Right hindlimb (tissue), 1 donor: ENCODE data around the gene PDE6B.
"Not testable (repeated sequence)": the region's sequence is repeated elsewhere in the genome, so short reads cannot be mapped to it uniquely, and the experiment has no call there.

Source experiments
- DNase-seq: peaks from one replicate; pipeline ENCODE4 v3.0.0-alpha.2; 2018

The PDE6B gene

DNA sequence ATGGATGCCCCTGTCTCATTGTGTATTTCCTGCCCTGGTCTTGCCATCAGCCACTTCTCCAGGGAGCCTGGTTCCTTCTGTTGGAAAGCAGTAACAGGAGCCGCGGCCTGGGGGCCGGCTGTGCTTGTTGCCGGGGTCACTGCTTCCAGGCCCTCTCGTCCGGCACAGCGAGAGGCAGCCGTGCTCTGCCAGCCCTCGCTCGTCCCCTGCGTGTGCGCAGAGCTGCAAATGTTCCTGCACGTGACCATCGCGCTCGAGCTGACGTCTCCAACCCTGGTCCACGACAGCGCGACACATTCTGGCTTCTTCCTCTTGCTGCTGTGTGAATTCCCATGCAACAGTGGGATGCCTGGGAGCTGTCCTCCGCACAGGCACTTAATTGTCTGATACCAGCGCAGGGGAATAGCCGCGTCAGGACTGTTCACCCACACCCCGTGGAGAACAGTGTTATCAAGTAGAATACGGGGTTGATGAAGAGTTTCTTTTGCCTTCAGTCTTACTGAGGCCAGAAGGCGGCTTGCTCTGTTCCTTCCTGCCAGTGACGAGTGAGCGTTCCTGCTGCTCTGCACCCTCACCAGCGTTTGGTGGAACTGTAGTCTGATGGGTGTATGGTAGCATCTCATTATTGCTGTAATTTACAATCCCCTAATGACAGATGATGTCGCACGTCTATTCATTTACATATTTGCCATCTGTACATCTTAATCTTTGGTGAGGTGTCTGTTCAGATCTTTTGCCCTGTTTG is 12.3 kb downstream of the PDE6B start:
- DNase-seq: peak; percentile 12

- DNase-seq: not testable (repeated sequence)
These were observed 17.0 kb downstream of the PDE6B start for GRCh38 chr4:642366-642765.

GRCh38 chr4:646460-646859 is 21.1 kb downstream of the PDE6B start:
- peak; percentile 11 for DNase-seq

- no peak for DNase-seq
These were observed 22.1 kb downstream of the PDE6B start for GRCh38 chr4:647481-647880.

- DNase-seq: peak; percentile 32
These were observed 23.4 kb downstream of the PDE6B start for GRCh38 chr4:648579-649292.

DNA sequence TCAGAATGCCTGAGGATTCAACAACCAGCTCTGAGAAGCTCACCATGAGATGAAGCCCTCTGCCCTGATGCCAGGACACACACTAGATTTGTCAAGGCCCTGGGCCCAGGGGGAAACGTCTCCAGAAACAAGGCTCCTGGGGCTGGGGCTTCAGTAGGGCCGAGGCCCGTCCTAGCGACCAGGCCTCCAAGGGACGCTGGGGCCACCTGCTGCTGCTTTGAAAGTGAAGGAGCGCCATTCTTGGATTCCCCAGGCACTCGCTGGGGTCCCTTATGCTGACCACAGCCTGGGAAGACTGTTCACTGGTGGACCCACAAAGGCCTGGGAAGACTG is 23.9 kb downstream of the PDE6B start:
- no peak for DNase-seq

GRCh38 chr4:649751-650310 is 24.5 kb downstream of the PDE6B start:
- peak; percentile 12 for DNase-seq

DNA sequence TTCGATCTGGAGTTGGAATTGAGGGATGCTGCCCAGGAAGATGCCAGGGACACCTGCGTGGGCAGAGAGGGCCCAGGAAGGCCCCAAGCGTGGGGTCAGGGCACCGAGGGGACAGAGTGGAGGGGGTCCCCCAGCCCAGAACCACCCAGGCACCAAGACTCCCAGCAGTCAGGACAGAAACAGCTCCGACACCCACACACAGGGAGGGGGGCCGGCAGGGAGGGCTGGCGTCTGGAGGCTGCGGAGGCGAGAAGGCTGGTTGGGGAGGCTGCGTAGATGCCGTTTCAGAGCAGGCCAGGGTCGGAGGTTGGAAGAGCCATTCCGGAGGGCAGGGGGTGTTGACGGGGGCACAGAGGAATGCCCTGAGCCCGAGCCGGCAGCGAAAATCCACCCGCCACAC is 25.1 kb downstream of the PDE6B start:
- DNase-seq: peak; percentile 7

DNA sequence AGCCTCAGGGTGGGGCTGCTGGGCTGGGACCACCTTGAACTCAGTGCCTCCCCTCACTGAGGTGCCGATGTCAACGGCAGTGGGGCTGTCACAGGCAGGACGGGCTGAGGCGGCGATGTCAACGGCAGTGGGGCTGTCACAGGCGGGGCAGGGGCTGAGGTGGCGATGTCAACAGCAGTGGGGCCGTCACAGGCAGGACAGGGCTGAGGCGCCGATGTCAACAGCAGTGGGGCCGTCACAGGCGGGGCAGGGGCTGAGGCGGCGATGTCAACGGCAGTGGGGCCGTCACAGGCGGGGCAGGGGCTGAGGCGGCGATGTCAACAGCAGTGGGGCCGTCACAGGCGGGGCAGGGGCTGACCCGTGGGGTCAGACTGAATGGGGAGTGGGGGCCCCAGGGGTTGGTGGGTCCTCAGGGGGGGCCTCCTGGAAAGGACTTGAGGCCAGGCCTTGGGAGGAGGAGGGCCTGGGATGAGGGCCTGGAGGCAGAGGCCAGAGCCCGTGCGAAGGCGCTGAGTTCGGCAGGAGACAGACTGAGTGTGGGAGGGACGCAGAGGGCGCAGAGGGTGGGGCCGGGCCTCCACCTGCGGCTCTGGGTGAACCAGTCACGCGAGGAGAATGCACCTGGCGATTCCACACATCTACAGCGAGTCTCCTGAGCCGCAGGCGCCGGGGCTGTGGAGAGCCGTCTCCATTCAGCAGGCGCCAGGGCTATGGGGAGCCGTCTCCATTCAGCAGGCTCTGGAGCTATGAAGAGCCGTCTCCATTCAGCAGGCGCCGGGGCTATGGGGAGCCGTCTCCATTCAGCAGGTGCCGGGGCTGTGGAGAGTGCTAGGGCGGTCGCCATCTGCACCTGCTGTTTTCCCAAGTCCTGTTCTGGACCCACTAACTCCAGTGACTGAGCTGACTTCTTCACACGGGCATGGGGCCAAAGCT is 25.8 kb downstream of the PDE6B start:
- peak; percentile 19 for DNase-seq

DNA sequence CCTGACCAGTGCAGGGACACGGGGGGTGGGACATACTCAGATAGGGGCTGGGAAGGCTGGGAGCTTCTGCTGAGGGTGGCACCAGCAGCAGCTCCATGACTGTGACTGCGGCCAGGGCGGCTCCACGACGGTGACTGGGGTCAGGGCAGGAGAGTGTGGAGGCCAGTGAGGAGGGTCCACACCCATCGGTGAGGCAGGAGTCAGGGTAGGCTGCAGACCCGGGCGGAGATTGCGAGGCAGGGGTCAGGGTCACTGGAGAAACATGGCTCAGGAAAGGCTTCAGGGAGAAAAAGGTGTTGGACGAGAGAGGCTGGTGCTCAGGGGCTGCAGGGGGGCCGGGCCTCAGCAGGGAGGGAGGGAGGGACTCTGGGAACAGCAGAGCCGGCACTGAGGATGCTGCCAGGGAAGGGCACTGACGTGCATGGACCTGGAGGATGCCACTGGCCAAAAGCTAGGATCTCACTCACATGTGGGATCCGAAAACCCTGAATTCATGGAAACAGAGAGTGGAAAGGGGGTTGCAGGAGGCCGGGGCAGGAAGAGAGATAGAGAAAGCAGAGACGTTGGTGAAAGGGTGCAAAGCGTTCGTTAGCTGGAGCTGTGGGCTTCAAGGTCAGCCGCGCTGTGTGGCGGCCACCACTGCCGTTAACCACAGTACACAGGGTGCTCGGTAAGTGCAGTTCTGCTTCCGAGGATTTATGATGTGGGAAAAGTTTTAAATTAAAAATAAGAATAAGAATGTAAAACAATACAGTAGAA is 26.7 kb downstream of the PDE6B start:
- DNase-seq: peak; percentile 6

- peak; percentile 13 for DNase-seq
These were observed 27.9 kb downstream of the PDE6B start for GRCh38 chr4:653080-653821.

DNA sequence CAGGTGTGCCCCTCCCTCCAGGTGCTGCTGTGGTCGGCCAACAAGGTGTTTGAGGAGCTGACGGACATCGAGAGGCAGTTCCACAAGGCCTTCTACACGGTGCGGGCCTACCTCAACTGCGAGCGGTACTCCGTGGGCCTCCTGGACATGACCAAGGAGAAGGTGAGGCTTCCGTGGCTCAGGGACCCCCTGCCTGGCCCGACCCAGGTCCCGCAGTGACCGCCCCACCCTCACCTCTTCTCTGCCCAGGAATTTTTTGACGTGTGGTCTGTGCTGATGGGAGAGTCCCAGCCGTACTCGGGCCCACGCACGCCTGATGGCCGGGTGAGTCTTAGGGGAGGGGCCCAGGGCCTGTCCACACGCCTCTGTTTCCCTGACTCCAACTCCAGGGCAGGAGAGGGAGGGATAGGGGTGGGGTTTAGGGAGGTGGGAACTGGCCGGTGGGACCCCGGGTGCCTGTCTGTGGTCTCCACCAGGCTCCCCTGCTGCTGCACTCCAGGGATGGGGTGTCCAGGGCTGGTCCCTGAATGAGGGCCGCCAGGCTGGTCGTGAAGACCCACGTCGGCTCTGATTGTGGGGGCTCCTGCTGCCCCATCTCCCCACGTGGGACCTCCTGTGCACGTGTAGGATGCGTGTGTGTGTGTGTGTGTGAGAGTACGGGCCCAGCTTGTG is 28.6 kb downstream of the PDE6B start:
- DNase-seq: peak; percentile 12

DNA sequence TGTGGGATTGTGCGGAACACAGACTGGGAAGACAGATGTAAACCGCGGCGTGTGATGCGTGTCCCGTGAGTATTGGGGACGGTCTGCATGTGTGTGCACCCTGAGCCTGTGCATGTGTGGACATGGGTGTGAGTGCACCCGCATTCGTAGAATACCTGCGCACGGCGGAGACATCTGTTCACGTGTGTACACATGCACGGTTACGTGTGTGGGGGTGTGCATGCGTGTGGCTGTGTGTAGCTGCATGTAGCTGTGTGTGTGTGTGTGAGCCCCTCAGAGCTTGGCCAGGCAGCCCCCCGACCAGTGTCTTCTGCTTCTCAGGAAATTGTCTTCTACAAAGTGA is 29.1 kb downstream of the PDE6B start:
- peak; percentile 7 for DNase-seq

DNA sequence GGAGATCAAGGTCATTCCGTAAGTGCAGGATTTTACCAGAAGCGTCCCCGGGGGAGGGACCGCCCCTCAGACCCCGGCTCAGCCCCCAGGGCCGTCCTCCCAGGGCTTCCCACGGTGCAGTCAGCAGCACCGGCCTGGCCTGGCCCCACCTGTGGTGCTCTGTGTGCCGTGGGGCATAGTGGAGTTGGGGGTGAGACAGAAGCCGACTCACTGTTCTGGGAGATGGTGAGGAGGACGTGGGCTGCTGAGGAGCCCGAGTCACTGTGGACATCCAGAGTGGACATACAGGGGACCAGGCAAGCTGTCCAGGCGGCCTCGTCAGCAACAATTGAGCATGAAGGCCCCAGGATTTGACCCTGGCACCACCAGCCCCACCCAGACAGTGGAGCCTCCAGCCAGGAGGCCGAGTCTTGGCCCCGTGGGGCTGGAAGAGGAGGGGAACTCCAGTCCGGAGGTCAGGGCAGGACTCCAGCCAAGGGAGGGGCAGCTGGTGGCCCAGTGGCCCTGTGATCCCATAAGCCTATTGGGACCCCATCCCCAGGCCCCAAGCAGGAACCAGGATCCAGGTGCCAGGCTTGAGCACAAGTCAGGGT is 29.6 kb downstream of the PDE6B start:
- DNase-seq: peak; percentile 13

DNA sequence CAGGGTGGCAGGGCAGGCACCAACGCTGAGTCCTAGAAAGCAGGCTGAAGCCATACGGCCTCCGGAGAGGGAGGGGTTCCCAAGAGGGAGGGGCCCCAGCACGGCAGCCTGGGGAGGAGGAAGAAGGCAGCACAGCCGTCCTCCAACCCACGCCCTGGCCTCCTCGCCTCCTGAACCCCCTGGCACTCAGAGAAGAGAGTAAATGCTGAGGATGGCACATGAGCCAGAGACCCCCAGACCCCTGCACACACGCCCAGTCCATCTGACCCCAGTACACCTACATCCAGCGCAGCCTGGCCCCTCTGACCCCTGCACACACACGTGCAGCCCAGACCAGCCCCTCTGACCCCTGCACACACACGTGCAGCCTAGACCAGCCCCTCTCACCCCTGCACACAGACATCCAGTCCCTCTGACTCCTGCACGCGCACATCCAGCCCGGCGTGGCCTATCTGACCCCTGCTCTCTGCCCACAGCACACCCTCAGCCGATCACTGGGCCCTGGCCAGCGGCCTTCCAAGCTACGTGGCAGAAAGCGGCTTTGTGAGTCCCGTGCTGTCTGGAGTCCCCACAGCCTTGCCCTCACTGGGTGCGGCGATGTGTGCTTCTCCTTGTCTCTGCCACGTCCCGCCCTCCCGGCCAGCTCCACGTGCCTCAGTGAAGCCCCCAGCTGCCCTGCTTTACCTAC is 30.2 kb downstream of the PDE6B start:
- peak; percentile 16 for DNase-seq

DNA sequence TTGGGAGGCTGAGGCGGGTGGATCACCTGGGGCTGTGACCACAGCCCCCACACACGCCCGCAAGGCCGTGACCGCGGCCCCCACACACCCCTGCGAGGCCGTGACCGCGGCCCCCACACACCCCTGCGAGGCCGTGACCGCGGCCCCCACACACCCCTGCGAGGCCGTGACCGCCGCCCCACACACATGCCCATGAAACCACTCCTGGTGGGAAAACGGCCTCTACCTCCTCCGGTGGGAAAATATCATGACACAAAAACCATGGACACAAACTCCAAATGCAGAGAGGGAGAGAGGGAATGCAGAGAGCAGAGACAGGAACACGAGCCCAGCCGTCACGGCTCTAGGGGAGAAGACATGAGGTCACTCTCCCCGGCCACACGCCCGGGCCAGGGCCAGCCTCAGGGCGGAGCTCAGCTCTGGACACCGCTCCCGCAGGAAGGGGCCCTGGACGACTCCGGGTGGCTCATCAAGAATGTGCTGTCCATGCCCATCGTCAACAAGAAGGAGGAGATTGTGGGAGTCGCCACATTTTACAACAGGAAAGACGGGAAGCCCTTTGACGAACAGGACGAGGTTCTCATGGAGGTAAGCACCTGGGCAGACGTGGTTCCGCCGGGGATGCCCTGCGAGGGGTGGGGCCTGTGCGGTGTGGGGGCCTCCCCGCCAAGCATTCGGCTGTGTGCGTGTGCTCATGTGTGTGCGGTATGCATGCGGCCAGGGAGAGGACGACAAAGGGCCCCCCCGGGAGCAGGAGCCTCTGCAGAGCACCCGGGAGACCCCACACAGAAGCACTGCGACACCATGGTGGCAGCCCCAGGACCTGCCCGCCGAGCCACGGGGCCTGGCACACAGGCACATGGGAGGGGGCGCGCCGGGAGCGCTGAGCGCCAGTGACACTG is 31.3 kb downstream of the PDE6B start:
- DNase-seq: peak; percentile 30

- DNase-seq: peak; percentile 18
These were observed 32.0 kb downstream of the PDE6B start for GRCh38 chr4:657338-657833.

- DNase-seq: peak; percentile 28
These were observed 32.7 kb downstream of the PDE6B start for GRCh38 chr4:657834-658667.
